ENCODE measurements around the gene FABP2. TPM values are rescaled to one million over a fixed set of nuclear protein-coding genes. Genes with fewer than 3 reads are reported as not detected.

Gene FABP2
- 0.38 and 1.3 TPM in 2 replicates for polyA plus RNA-seq

GRCh38 chr4:119321921-119322687, at the start of gene FABP2:
TSS of gene FABP2 (minus strand) at chr4:119322138. CDS start at chr4:119322102, 36 bp downstream.

Other genes with a start within 250 kb of the FABP2 start
- gene MYOZ2, start 186.3 kb downstream of the FABP2 start, polyA plus RNA-seq: not detected in 2 replicates
- gene USP53, start 109.4 kb downstream of the FABP2 start, polyA plus RNA-seq: 27.9 and 30.0 TPM in 2 replicates